Measurements from ENCODE around the gene MIEN1.
"Not testable (repeated sequence)": the region's sequence is repeated elsewhere in the genome, so short reads cannot be mapped to it uniquely, and the experiment has no call there.

MIEN1 gene

DNA sequence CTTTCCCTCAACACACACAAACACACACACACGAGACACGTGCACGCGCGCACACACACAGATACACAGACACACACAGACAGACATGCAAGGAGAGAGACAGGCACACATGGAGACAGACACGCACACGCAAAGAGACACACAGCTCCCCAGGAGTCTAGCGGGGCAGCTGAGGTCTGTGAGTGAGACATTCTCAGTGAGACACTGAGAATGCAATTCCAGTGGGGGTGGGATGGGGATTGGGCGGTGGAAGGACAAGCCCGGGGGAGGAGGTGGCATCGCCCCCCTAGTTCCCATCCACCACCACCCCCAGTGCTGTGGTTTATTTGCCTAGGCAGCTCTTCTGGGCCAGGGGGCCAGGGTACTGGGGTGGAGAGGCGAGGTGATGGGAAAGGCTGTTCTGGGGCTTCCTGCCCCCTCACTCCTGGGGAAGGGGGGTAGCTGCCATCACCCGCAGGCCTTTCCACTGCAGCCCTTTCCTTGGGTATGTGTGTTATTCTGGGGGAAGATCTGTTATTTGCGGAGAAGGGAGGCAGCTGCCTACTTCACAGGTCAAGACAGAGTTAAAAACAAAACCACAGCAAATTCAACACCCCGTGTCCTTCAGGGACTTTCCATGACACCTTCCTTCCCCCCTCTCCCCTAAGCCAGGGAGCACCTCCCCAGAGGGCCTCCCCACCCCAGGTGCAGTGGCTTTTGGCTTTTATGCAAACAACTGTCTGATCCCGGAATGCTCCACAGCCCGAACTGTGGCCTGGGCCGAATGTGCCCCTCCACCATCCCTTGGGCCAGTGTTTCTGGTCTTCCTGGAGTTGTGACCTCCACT lies 25.4 kb upstream of the MIEN1 start:
- DNase-seq, result no peak

DNA sequence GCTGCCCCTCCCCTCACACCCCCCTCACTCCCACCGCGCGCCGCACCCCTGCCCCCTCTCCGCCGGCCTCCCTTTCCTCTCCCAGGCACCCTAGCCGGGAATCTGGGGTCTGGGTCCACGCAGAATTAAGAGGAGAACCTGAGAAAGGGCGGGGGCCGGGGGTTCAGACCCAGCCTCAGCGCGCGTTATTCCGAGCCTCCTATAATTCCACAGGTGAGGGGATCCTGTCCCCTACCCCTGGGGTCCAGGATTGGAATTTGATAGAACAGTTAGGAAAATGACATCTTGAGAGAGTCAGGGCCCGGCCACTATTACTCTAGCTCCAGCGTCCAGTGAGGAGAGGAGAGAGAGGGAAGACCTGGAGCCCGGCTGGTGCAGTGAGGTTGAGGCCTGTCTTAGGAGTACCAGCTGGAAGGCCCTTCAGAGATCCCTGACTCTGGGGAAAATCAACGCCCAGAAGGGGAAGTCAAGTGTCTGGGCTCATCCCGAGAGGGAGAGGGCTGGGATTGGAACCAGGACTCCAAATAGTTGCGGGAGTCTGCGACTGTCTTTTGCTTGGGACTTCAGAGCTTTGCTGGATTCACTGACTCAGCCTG lies 24.7 kb upstream of the MIEN1 start:
- DNase-seq, result no peak

- DNase-seq, result peak; percentile 60
These were observed 24.0 kb upstream of the MIEN1 start for GRCh38 chr17:39754161-39754957.

DNA sequence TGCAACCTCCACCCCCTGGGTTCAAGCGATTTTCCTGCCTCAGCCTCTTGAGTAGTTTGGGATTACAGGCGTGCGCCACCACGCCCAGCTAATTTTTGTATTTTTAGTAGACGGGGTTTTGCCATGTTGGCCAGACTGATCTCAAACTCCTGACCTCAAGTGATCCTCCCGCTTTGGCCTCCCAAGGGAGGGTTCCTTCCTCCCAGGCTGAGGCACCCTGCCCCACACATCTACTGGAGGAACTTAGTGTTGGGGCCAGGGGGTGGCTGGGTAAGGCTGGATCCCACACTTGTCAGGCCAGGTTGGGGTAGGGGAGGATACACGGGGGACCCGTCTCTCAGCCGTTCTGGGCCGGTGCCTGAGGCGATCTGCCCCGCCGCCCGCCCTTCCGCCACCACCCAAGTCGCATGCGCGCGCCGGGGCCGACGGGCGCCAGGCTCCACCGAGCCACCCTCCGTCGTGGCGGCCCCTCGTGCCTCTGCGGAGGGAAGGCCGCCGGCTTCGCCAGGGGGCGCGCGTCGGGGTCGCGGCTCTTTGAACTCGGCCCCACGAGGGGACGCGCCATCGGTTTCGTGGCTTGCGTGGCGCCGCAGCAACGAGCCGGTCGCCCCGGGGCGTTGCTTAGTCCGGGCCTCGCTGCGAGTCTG lies 23.3 kb upstream of the MIEN1 start:
- peak; percentile 60 for DNase-seq

DNA sequence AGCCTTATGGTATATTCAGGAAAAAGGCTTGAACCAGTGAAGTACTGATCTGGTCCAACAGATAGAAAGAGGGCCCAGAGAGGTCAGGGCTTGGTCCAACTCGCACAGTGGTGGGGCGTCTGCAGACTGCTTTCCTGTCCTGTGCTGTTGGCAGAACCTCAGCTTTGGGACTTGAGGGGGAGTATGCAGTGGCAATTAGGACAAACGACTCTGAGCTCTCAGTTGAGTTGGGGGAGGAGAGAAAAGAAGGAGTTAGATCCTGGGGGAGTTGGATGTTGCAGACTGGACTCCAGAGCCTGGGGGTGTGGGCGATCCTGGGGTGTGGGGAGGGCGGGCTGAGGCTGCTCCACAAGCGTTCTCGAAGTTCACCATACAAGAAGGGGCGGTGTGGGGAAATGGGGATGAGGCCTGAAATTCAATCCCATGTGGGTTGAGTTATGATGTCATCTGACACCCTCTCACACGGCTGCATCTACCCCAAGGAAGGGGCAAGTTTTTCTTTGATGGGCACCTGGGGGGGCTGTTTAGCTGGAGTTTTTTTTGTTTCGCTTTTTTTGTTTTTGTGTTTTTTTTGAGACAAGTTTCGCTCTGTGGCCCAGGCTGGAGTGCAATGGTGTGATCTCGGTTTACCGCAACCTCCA lies 22.0 kb upstream of the MIEN1 start:
- no peak for DNase-seq

GRCh38 chr17:39751637-39752036 lies 21.3 kb upstream of the MIEN1 start:
- no peak for DNase-seq

- DNase-seq, result no peak
These were observed 20.7 kb upstream of the MIEN1 start for GRCh38 chr17:39751016-39751543.

DNA sequence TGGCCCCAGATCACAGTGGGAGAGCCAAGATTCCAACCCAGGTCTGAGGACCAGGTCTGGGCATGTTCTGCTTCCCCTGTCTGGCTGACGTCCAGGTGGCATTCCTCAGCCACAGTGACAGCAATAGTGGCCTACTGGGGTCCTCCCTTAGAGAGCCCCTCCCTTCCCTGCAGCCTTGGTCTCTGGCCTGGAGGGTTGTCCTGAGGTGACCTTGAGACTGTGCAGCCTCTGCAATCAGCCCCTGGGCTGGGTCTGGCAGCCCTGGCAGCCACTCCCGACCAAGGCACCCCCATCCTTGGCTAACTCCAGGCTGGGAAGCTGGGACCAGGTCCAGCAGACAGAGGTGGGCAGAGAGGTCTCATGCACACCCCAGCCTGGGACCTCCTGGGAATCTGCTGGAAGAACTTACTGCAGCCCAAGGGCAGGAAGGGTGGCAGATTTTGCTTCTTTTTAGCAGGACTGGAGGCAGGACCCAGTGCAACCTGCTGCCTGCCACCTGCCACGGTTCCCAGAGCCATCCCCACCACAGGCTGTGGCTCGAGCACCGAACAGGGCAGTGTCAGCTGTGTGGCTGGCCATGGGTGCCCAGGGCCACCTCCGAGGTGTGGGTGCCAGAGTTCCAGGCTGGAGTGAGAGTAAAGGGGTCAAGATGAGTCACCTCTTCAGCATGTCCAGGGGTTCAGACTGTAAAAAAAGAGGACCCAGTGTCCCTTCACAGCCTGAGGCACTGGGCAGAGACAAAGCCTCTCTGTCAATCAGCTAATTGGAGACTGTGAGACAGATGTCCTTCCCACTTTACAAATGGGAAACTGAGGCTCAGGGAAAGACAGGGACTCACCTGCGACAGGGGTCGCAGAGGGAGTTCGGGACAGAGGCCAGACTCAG lies 20.0 kb upstream of the MIEN1 start:
- no peak for DNase-seq

DNA sequence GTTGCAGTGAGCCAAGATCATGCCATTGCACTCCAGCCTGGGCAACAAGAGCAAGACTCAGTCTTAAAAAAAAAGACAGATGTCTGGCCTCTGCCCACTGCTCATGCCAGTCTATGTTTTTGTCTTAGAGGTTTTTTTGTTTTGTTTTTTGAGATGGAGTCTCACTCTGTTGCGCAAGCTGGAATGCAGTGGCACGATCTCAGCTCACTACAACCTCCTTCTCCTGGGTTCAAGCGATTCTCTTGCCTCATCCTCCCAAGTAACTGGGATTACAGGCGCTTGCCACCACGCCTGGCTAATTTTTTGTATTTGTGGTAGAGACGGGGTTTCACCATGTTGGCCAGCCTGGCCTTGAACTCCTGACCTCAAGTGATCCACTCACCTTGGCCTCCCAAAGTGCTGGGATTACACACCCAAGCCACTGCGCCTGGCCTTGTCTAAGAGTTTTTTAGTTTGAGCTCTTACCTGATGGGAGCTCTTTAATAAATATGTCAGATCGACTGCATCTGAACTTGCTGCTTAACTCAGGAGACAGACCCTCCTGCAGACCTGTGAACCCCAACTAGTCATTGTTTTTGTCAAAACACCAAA lies 18.2 kb upstream of the MIEN1 start:
- DNase-seq, result not testable (repeated sequence)

- DNase-seq, result no peak
These were observed 17.4 kb upstream of the MIEN1 start for GRCh38 chr17:39747745-39748144.

DNA sequence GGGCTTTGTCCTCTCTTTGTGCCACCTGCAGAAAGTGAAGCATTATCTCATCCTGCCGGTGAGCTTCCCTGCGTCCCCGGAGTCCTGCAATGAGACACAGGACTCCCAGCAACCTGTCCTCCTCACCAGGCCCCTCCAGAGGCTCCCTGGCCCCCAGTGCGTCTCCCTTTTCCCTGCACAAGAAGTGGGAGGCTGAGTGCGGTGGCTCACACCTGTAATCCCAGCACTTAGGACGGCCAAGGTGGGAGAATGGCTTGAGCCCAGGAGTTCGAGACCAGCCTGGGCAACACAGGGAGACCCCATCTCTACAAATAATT lies 15.8 kb upstream of the MIEN1 start:
- DNase-seq, result no peak

- DNase-seq, result no peak
These were observed 15.2 kb upstream of the MIEN1 start for GRCh38 chr17:39745335-39746144.

DNA sequence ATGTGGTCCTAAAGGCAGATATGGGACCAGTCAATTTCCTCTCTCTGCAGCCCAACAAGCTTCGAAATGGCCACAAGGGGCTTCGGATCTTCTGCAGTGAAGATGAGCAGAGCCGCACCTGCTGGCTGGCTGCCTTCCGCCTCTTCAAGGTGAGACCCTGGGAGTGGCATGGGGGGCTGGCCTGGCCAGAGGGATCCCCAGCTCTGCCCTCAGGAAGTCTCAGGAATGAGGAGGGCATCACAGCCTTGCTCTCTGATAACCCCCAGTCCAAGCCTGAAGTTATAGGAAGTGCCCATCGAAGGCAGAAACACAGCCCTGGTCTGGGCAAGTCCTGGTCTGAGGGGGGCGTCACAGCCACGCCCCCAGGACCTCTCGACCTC lies 14.5 kb upstream of the MIEN1 start:
- DNase-seq, result no peak

DNA sequence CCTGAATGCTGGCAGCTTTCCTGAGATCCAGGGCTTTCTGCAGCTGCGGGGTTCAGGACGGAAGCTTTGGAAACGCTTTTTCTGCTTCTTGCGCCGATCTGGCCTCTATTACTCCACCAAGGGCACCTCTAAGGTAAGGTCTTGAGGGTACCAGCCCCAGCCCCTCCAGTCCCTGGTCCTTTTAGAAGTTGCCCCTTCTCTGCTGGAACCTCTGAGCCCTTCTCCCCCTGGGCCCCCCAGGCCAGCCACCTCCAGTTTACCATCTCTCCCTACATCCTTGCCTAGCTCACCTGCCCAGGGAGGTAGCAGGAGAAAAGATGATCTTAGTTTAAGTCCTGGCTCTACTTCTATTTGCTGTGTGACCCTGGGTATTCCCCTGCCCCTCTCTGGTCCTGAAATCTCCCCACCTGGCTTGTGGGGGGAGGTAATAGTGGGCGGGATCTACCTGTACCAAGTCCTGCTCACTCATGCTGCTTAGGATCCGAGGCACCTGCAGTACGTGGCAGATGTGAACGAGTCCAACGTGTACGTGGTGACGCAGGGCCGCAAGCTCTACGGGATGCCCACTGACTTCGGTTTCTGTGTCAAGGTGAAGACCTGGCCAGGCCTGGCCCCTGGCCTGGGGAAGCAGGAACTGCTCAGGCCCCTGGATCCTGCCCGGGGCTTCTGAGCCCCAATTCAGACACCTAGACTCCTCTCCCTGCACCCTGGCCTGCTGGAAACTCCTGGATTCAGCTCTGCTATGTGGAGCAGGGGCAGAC lies 13.9 kb upstream of the MIEN1 start:
- no peak for DNase-seq

- DNase-seq, result no peak
These were observed 12.6 kb upstream of the MIEN1 start for GRCh38 chr17:39742856-39743436.

GRCh38 chr17:39742126-39742855 lies 12.0 kb upstream of the MIEN1 start:
- no peak for DNase-seq

DNA sequence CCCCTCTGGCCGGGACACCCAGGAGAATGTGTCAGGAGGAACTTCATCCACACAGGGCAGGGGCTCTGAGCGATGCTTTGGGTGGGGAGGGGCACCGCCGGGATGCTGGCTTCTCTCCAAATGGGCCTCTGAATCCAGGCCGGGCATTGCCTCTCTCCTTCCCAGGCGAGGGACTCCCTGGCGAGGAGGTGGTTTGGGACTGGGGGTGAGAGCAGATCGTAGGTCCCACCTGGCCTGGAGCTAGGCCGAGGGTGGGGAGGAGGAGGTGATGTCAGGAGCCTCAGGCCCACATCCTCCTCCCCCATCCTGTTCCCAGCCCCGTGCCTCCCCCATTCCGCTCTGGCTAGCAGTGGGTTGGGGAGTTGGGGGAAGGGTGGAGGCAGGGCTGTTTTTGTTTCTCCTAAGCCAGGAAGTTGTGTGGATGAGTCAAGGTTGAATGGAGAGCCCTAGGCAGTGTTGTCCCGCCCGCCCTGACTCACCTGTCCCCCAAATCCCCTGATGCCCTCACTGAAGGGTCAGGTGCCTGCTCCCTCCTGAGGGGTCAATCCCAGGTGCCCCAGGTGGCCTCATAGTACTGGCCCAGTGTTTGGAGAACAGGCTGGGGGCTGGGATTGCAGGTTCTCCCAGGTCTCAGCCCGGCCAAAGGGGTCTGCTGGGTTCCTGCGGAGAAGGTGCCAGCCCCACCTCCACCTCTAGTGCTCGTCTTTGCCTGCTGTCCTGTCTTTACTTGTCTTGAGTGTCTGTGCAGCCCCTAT lies 10.2 kb upstream of the MIEN1 start:
- no peak for DNase-seq

- no peak for DNase-seq
These were observed 9.6 kb upstream of the MIEN1 start for GRCh38 chr17:39739885-39740356.

All from NCI-H1694 treated with DMSO at 0.1 percent for 48 hours (cell line).